WI38 (cell line): ENCODE measurements around the gene FRMD4B.
"Not testable (repeated sequence)": the region's sequence is repeated elsewhere in the genome, so short reads cannot be mapped to it uniquely, and the experiment has no call there.

ENCODE experiments used
- H3K4me3 ChIP-seq: 2 replicates; pipeline ENCODE4 v1.5.1; 2011; ENCODE audit warnings: low read depth, mild to moderate bottlenecking, control low read depth, low read length
- CTCF ChIP-seq: IDR thresholded peaks from 2 replicates; pipeline ENCODE4 v1.5.1; 2012; ENCODE audit warnings: low read depth, mild to moderate bottlenecking, control low read depth, low read length

The FRMD4B gene

GRCh38 chr3:69272556-69272955, 113.3 kb downstream of the FRMD4B start:
- H3K4me3 ChIP-seq, result no peak overlapping the region
- no peak for TF ChIP-seq CTCF

- no peak for TF ChIP-seq CTCF
- H3K4me3 ChIP-seq, result no peak overlapping the region
Measured at GRCh38 chr3:69271098-69271497, 114.8 kb downstream of the FRMD4B start.

- no peak for TF ChIP-seq CTCF
- no peak overlapping the region for H3K4me3 ChIP-seq
Measured at GRCh38 chr3:69266585-69266984, 119.3 kb downstream of the FRMD4B start.

- not testable (repeated sequence) for H3K4me3 ChIP-seq
Measured at GRCh38 chr3:69266071-69266470, 119.8 kb downstream of the FRMD4B start.

- H3K4me3 ChIP-seq, result not testable (repeated sequence)
Measured at GRCh38 chr3:69260843-69261405, 125.0 kb downstream of the FRMD4B start.

- no peak overlapping the region for H3K4me3 ChIP-seq
- TF ChIP-seq CTCF, result no peak
Measured at GRCh38 chr3:69260216-69260787, 125.6 kb downstream of the FRMD4B start.

- TF ChIP-seq CTCF, result no peak
Measured at GRCh38 chr3:69259125-69259524, 126.8 kb downstream of the FRMD4B start.

GRCh38 chr3:69255928-69256327, 130.0 kb downstream of the FRMD4B start:
- no peak for TF ChIP-seq CTCF
- no peak overlapping the region for H3K4me3 ChIP-seq

More at GRCh38 chr3:69259125-69259524, 126.8 kb downstream of the FRMD4B start:
- H3K4me3 ChIP-seq, result no peak overlapping the region
